DOHH2 (cell line): ENCODE measurements around the gene CLPSL1.

Experiments used
- EZH2phosphoT487 ChIP-seq: fragments of 200-600 bp; sonication (generic); IDR thresholded peaks from 2 replicates; pipeline ENCODE4 v1.6.1; 2017; ENCODE audit warnings: borderline replicate concordance, mild to moderate bottlenecking, antibody characterized with exemption, low read length, moderate library complexity, mixed read lengths
- TF ChIP-seq, protein P1 (sequence below): fragments of 200-600 bp; sonication (generic); IDR thresholded peaks from one replicate; pipeline ENCODE4 v1.5.1; 2014; ENCODE audit warnings: antibody characterized with exemption, mild to moderate bottlenecking, low read depth, low read length; ENCODE audit not compliant: poor library complexity, severe bottlenecking

DNA sequence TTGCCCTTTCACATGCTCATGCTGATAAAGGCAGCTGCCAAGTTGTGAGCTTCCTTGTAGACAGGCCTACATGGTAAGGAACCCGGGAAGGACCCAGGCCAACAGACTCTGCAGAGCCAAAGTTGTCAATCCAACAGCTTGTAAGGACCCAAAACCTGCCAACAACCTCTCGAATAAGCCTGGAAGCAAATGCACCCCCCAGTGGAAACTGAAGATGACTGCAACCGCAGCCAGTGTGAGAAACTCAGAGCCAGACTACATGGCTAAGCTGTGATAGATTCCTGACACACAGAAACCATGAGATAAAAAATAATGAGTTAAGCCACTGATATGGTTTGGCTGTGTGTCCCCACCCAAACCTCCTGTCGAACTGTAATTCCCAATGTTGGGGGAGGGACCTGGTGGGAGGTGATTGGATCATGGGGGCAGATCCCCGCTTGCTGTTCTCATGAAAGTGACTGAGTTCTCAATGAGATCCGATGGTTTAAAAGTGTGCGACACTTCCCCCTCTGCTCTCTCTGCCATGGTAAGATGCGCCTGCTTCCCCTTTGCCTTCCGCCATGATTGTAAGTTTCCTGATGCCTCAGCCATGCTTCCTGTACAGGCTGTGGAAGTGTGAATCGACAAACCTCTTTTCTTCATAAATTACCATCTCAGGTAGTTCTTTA lies 23.2 kb upstream of the CLPSL1 start:
- TF ChIP-seq, protein P1, sequence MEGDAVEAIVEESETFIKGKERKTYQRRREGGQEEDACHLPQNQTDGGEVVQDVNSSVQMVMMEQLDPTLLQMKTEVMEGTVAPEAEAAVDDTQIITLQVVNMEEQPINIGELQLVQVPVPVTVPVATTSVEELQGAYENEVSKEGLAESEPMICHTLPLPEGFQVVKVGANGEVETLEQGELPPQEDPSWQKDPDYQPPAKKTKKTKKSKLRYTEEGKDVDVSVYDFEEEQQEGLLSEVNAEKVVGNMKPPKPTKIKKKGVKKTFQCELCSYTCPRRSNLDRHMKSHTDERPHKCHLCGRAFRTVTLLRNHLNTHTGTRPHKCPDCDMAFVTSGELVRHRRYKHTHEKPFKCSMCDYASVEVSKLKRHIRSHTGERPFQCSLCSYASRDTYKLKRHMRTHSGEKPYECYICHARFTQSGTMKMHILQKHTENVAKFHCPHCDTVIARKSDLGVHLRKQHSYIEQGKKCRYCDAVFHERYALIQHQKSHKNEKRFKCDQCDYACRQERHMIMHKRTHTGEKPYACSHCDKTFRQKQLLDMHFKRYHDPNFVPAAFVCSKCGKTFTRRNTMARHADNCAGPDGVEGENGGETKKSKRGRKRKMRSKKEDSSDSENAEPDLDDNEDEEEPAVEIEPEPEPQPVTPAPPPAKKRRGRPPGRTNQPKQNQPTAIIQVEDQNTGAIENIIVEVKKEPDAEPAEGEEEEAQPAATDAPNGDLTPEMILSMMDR, result peak; percentile 66
- TF ChIP-seq EZH2phosphoT487, result no peak
